Breast epithelium (tissue), 4 donors: ENCODE data around the gene KIF26B. TPM values are rescaled to one million over a fixed set of nuclear protein-coding genes. Genes with fewer than 3 reads are reported as not detected.

Experiments used
- DNase-seq, 2 donors: peaks; one replicate each; pipeline ENCODE4 v3.0.0-alpha.2; 2019; ENCODE audit warnings: low spot score in 2 of 2
- H3K27ac ChIP-seq, 2 donors: fragments of 200-600 bp; sonication (generic) in 1 of 2; one replicate each; pipeline ENCODE4 v1.5.1; 2016 to 2019; ENCODE audit warnings: mild to moderate bottlenecking in 1 of 2
- H3K27me3 ChIP-seq, 2 donors: fragments of 200-600 bp; sonication (generic) in 1 of 2; one replicate each; pipeline versions ENCODE4 v1.5.1 to v1.6.0; 2017 to 2019; ENCODE audit warnings: control low read depth in 1 of 2, mild to moderate bottlenecking in 1 of 2
- H3K36me3 ChIP-seq: fragments of 200-600 bp; one replicate; pipeline ENCODE4 v1.5.1; 2019
- H3K4me1 ChIP-seq, 2 donors: fragments of 200-600 bp; sonication (generic); one replicate each; pipeline ENCODE4 v1.5.1; 2016 to 2019; ENCODE audit warnings: control low read depth in 1 of 2
- H3K4me3 ChIP-seq, 3 donors: fragments of 200-600 bp; sonication (generic); 1 replicate in 2 of 3; 2 replicates in 1 of 3; pipeline ENCODE4 v1.5.1; 2016 to 2019; ENCODE audit warnings: mild to moderate bottlenecking in 3 of 3, moderate library complexity in 2 of 3
- H3K9me3 ChIP-seq, 2 donors: fragments of 200-600 bp; sonication (generic) in 1 of 2; one replicate each; pipeline ENCODE4 v1.5.1; 2016 to 2019; ENCODE audit warnings: control low read depth in 1 of 2
- CTCF ChIP-seq, 3 donors: fragments of 450-650 bp; IDR thresholded peaks; one replicate each; pipeline ENCODE4 v1.5.1; 2016 to 2017; ENCODE audit warnings: antibody characterized with exemption in 3 of 3, mild to moderate bottlenecking in 3 of 3, moderate library complexity in 3 of 3
- POLR2A ChIP-seq: fragments of 450-650 bp; IDR thresholded peaks from one replicate; pipeline ENCODE4 v1.6.1; 2016; ENCODE audit warnings: antibody characterized with exemption, mild to moderate bottlenecking, moderate library complexity
- POLR2AphosphoS5 ChIP-seq, 3 donors: sonication (generic); formaldehyde crosslinking; IDR thresholded peaks; one replicate each; pipeline ENCODE4 v1.6.1; 2017; ENCODE audit warnings: antibody characterized with exemption in 3 of 3
- intact Hi-C: fragments of 100-400 bp; cut with DNase I; formaldehyde crosslinking; loops from one replicate; pipeline ENCODE4 v1.15.1; 2023; ENCODE audit warnings: low total_unique reads
- total RNA-seq, 3 donors: library from RNA; depleted of rRNA; stranded (reverse); fragments of >200 nt; gene quantifications; one replicate each; pipeline ENCODE4 v1.1.0, GENCODE V29; 2016

The KIF26B gene
- total RNA-seq, 3 donors from 2014 or later = 0.32 to 1.0 (median 0.33) TPM

GRCh38 chr1:245579881-245580280 is 425.1 kb downstream of the KIF26B start:
- DNase-seq = no peak
- H3K4me3 ChIP-seq = no peak overlapping the region
- H3K27me3 ChIP-seq = no peaks in the 10 kb centered on the region
- H3K9me3 ChIP-seq = no peaks in the 10 kb centered on the region
- no peaks in the 10 kb centered on the region for H3K4me1 ChIP-seq
- no peak for TF ChIP-seq CTCF (IDR thresholded peaks at IDR 0.05)
- no peak for TF ChIP-seq POLR2AphosphoS5 (IDR thresholded peaks at IDR 0.05)
- TF ChIP-seq POLR2A = no peak
- H3K27ac ChIP-seq = no peak overlapping the region
- H3K36me3 ChIP-seq = no peaks in the 10 kb centered on the region
- intact Hi-C loops = no loop called here

GRCh38 chr1:245580651-245581050 is 425.9 kb downstream of the KIF26B start:
- DNase-seq = no peak
- H3K27me3 ChIP-seq = no peaks in the 10 kb centered on the region
- H3K36me3 ChIP-seq = no peaks in the 10 kb centered on the region
- no peaks in the 10 kb centered on the region for H3K4me1 ChIP-seq
- H3K27ac ChIP-seq = no peak overlapping the region
- H3K4me3 ChIP-seq = no peak overlapping the region
- H3K9me3 ChIP-seq = no peaks in the 10 kb centered on the region
- intact Hi-C loops = no loop called here
- TF ChIP-seq POLR2AphosphoS5 (IDR thresholded peaks at IDR 0.05) (no peak), CTCF (IDR thresholded peaks at IDR 0.05) (no peak), POLR2A (no peak)

- Histone ChIP-seq H3K4me3 (no peak overlapping the region), H3K36me3 (no peaks in the 10 kb centered on the region), H3K27ac (no peak overlapping the region), H3K27me3 (no peaks in the 10 kb centered on the region), H3K4me1 (no peaks in the 10 kb centered on the region), H3K9me3 (no peaks in the 10 kb centered on the region)
- TF ChIP-seq POLR2AphosphoS5 (IDR thresholded peaks at IDR 0.05) (no peak), POLR2A (no peak), CTCF (IDR thresholded peaks at IDR 0.05) (no peak)
- intact Hi-C loops = no loop called here
- no peak for DNase-seq
These were observed 427.2 kb downstream of the KIF26B start for GRCh38 chr1:245582026-245582425.

GRCh38 chr1:245583081-245583480 is 428.3 kb downstream of the KIF26B start:
- Histone ChIP-seq H3K27me3 (no peaks in the 10 kb centered on the region), H3K4me1 (no peaks in the 10 kb centered on the region), H3K27ac (no peak overlapping the region), H3K4me3 (no peak overlapping the region), H3K9me3 (no peaks in the 10 kb centered on the region), H3K36me3 (no peaks in the 10 kb centered on the region)
- no peak for DNase-seq
- TF ChIP-seq POLR2AphosphoS5 (IDR thresholded peaks at IDR 0.05) = no peak
- TF ChIP-seq POLR2A = no peak
- TF ChIP-seq CTCF (IDR thresholded peaks at IDR 0.05) = no peak
- intact Hi-C loops = no loop called here

- intact Hi-C loops = no loop called here
- H3K4me3 ChIP-seq = no peak overlapping the region
- H3K4me1 ChIP-seq = no peaks in the 10 kb centered on the region
- DNase-seq = no peak
- H3K36me3 ChIP-seq = no peaks in the 10 kb centered on the region
- H3K27ac ChIP-seq = no peak overlapping the region
- H3K9me3 ChIP-seq = no peaks in the 10 kb centered on the region
- TF ChIP-seq CTCF (IDR thresholded peaks at IDR 0.05) (no peak), POLR2A (no peak), POLR2AphosphoS5 (IDR thresholded peaks at IDR 0.05) (no peak)
- no peaks in the 10 kb centered on the region for H3K27me3 ChIP-seq
These were observed 429.0 kb downstream of the KIF26B start for GRCh38 chr1:245583575-245584330.
